Measurements from ENCODE around the gene RNGTT.
"Not testable (repeated sequence)": the region's sequence is repeated elsewhere in the genome, so short reads cannot be mapped to it uniquely, and the experiment has no call there.

Gene RNGTT

DNA sequence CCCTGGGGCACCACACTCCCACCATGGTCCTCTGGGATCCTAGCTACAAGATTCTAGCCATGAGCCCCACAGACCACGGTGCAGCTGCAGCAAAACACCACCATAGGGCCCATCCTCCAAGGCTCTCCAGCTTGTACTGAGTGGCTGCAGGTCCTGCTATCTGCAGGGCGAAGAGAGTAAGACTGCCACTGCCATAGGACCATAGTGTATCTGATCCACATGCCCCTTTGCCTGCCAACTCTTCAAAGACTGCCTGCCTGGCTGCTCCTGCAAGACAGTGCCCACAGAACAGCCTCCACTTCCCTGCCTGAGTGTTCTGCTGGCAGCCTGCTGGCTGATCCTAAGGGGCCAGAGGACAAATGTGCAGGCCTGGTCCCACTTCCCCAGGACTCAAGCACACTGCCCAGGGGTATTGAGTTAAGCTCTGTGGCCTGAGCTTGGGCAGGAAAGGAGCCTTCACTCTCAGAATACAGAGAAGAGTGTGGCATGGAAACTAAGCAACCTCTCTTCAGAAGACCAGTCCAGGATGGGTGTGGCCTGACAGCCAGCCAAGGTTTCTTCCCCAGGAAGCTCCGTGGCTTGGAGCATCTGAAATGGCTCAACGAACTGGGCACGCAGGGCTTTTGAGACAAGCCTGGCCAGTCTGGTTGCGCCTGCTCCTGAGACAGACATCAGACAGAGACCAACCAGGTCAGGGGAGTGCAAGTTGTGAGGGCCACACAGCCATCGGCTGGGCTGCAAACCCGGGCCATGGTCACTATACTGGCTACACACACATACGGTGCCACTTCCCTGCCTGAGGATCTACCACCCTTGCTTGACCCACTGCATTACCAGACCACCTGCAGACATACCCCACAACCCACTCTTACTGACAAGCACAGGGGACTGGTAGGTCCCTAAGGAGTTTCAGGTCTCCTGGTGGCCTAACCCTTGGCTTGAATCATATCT is 54.5 kb downstream of the RNGTT start:
- no peak for DNase-seq

DNA sequence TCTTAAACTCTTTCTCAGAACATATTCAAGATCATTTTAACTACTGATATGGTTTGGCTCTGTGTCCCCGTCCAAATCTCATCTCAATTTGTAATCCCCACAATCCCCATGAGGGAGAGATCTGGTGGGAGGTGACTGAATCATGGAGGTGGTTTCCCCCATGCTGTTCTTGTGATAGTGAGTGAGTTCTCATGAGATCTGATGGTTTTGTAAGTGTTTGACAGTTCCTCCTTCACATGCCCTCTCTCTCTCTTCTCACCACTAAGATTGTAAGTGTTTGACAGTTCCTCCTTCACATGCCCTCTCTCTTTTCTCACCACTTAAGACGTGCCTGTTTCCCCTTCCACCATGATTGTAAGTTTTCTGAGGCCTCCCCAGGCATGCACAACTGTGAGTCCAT is 56.3 kb downstream of the RNGTT start:
- not testable (repeated sequence) for DNase-seq

DNA sequence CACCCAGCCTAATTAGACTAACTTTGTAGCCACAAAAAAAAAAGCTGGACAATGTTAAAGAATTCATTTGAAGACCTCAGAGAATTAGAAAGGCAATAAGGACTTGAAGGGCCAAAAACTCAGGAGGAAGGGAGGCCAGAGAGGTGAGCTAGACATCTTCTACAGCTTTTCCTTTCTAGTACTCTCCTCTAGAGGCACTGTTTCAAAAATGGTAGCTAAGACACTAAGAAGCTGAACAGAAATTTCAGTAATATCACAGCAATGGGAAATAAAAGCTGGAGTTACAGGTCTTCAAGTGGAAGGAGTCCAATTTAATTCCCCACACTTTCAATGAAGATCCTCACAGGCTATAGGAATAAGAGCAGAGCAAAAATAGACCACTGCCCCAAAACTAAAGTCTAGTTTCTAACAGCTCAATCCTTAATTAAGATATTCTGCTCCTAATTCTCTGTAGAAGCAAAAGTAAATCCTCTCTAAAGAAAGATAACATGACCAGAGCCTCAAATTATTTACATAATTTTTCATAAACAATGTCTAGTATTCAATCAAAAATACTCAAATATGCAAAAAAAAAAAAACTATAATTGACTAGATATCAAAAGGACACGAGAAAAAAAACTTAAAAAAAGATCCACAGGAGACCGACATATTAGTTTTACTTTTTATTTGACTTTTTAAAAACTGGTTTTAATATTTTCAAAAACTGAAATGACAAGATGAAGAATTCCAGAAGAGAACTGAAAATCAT is 63.7 kb downstream of the RNGTT start:
- no peak for DNase-seq

DNA sequence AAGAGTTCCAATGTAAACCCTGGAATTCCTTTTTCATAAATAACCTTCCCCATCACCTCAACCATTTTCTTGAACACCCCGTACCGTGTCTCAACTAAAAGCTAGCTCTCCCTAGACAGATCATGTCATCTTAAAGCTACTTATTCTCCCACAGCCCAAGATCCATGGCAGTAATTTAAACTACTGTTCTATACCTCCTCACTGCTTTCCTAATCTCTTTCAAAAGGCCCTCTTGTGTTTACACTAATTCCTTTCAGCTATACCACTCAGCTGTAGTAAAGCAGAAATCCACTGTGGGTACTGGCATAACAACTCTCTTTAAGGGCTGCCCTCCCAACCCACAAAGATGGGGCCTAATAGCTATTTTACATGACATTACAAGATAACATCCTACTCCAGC is 67.5 kb downstream of the RNGTT start:
- DNase-seq: no peak

DNA sequence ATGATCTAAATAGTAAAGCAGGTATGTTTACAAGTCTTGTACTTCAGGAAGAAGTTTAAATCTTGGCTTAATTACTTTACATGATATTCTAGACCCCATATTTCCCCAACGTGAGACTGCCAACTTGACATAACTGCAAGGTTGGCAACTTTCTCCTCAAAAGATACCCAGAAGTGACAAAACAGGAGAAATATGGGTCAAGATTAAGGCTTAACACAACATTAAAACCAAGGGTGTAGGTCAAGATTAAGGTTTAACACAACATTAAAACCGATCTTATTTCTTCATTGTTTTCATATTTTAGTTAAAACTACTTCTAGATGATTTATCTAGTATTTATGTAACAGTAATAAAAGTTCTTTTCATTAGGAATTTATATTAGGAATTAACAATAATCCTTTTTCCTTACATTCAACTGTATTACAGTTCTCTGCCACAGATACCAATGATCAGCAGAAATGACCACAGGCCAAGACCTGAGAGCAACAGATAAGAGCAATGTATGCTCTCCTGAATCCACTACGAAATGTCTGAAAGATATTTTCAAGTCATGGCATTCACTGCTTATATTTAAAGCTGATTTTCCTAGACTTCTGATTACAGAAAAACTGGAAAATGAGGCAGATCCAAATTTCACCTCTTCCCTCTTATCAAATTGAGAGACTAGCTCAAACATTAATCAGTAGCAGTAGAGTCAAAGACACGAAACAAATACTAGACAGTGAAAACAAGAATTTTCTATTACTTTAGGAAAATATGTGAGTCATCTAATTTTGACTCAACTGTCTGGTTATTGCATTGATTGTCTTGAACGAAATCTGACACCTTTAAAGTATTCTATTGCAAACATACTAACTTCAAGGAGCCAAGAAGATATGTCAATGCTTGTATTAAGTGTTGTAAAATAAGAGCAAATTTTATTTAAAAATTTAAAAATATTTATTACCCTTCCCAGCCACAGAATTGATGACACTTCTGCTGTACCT is 72.3 kb downstream of the RNGTT start:
- DNase-seq: no peak

DNA sequence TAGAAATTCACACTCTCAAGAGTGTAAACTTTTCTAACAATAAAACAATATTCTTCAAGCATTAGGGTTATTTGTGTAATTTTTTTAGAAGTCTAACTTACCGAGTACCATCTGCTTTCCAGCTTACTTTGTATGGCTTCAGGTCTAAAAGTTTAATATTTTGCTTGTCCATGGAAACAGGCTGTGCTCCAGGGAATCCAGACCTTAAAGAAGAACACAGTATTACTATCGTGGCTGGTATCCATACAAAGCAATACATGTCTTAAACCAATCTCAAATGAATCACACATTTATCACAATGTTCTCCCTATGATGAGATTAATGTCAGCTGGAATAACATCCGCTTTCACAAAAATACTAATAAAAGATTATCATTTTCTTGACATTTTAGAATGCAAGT is 73.0 kb downstream of the RNGTT start:
- DNase-seq: no peak

DNA sequence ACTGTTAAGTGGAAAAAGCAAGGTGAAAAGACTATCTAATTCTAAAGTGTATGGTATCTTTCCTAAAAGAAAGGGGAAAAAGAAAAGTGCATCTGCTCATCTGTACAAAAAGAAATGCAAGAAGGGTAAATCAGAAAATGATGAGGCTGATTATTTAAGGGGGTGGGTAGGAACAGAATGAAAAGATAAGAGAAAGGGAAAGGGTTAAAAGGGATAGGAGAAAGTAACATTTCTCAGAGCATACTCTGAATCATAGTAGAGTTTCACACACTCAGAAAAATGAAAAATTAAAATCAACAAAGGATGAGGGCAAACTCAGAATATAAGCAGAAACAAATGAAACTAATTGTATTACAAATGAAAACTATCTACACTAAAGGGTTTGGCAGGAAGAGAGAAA is 79.1 kb downstream of the RNGTT start:
- no peak for DNase-seq

DNA sequence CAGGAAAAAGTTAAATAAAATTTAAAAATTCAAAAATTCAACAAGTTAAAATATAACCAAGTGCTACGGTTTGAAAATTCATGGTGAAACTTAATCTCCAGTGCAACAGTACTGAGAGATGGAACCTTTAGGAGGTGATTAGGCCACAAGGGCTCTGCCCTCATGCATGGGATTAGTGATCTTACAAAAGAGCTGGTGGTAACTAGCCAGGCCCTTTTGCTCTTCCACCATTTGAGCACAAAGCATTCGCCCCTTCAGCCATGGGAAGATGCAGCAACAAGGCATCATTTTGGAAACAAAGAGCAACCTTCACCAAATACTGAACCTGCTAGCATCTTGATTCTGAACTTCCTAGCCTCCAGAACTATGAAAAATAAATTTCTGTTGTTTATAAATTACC is 80.9 kb downstream of the RNGTT start:
- no peak for DNase-seq

DNA sequence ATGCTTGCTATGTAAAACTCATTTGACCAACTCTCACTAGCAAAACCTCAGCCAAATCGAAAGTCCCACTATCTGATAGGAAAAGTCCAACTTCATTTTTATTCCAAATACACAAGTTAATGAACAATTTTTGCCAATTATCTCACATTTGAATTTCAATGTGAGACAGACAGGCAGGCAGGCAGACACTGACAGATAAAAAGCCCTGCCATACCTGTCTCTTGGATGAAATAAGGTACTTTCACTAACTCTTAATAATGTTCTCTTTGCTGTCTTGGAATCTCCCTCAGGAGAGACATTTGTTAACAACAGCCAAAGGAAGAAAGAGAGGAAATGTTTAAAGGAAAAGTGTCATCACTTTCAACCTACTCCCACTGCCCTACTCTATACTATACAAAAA is 82.0 kb downstream of the RNGTT start:
- no peak for DNase-seq

DNA sequence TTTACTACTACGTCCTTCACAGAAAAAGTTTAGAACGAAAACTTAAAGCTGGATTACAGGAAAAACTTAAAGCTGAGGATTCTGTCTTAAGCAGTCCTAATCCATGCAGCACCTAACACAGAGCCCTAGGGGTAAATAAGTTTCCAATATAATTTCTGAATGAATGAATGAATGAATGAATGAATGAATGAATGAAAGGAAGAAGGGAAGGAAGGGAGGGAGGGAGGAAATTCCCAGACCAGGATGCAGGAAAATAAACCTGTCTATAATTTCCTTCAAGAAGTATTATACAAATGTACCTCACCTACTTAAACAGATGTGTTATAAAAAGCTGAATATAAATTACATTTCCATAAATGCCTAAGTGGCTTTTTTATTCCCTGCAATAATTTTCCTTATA is 83.4 kb downstream of the RNGTT start:
- DNase-seq: no peak

DNA sequence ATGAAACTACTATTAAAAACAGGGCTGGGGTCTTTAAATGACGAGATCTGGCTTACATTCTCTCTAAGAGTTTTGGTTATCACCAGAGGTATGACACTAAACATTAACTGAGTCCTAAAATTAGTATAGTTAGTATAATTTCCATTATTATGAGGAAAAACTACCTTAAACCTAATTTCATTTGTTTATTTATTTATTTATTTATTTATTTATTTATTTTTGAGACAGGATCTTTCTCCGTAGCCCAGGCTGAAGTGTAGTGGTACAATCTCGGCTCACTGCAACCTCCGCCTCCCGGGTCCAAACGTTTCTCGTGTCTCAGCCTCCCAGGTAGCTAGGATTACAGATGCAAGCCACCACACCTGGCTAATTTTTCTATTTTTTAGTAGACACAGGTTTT is 85.5 kb downstream of the RNGTT start:
- DNase-seq: no peak

DNA sequence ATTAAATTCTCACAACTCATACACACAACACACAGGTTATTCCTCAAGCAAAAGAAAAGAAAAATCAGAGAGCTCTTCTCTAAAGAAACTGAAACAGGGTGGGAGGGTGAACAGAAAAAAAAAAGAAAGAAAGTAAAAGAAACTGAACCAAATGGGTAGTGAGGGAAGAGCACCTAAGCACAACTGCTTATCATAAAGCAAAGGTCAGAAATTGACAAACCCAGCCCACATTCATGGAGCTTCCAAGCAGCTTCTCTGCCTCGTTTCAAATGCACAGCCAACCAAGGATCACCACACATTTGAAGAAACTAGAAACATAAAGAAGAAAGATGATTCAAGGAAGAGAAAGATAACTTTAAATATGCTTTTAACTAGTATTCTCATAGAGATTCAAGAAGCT is 90.5 kb downstream of the RNGTT start:
- no peak for DNase-seq

DNA sequence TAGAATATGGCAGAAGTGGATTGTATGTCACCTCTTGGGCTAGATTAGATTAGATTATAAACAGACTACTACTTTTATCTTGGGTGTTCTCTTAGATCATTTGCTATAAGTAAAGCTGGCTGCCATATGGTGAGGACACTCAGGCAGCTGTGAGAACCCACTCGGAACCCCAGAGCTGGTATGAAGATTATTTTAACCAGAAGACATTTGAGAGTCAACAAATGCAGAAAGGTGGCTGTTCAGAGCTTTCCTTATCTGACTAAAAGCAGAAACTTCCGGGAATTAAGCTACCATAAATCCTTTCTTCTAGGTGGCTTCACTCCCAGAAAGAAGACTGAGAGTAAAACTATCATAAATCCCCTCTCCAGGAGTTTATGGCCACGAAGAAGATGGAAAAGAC is 91.9 kb downstream of the RNGTT start:
- DNase-seq: no peak

DNA sequence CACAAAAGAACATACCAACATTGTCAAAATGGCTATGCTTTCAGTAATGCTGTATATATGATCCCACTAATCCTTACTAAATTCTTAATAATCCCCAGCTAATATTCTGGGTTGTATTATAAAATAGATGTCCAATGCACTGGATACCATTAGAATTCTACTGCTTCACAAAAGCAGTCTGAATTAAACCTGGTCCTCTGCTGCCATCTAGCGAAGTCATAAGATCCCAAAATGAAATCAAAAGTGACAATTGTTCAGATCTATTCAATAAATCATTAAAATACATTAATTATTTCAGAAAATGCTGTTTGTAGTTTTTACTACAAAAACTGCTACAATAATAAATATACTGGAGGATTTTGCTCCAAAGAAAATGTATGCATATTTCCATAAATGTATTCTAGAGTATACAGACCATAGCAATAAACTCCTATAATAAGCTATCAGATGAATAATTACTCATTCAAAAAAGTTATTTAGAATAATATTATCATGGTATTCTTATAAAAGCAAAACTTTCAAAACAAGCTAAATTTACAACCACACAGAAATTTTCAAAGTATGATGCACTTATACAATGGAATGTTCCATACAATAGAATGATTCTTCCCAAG is 92.6 kb downstream of the RNGTT start:
- DNase-seq: no peak

DNA sequence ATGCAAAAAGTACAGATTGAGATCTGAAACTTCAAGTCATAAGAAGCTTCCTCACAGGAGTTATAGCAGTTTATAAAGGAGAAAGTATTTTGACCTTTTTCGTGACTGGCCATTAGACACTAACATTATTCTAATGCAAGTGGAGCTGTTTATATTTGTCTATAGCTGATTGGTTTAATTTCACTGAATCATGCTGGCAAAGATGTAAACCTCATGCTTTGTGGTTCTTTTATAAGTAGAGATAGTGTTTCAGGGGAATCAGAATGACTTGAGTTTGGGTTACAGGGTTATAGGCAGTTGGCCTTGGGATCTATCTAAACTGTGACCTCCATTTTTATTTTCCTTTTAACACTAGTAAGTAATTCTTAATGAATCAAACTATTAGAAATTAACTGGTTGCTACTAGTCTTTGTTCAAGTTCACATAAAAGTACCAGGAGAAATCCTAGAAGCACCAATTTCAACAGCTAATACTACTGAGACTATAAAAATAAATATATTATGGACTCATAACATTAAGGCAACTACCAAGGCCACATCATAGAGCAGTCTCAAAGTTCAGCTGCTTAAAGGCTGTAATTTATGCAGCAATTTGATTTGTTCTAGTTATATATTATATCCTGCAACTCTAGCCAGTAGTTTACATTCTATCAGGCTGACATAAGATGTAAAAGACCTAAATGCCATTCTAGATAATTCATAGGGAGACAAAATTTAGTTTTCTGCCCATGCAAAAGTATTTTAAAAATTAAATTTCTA is 94.0 kb downstream of the RNGTT start:
- no peak for DNase-seq

DNA sequence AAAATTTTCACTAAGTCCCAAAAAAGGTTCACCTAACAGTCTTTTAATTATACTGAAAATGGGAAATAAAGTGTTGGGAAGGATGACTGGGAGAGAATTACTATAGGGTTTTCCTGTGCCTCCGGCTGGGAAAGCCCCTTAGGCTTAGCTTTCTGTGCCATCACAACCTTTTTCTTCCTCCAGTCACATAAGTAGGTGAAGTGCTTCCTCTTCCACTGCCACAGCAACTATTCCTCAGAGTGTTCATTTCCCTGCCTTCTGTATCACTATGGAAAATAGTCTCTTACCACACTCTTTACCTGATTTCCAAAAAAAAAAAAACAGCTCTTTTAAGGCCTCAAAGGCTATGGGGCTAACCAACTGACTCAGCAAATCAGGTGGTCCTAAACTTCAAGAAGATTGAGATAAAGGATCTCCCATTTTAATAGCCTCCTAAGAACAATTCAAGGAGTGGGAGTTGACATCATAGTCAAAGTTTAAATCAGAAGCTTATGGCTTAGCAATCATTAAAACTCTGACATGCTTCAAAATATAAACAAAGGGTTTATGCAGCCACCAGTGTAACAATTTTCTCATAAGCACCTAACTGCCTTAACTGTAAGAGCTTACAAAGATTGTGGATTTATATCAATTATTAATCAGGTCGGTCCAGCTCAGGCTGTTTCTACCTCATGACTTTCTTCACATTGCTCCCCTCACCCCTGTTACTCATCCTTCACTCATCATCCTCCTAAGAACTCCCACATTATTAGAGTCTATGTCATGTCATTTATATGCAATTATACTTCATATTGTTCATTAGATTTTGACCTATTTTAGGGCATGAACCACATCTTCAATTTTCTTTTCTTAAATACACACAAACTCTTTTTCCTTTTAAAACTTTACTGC is 95.3 kb downstream of the RNGTT start:
- DNase-seq: no peak

DNA sequence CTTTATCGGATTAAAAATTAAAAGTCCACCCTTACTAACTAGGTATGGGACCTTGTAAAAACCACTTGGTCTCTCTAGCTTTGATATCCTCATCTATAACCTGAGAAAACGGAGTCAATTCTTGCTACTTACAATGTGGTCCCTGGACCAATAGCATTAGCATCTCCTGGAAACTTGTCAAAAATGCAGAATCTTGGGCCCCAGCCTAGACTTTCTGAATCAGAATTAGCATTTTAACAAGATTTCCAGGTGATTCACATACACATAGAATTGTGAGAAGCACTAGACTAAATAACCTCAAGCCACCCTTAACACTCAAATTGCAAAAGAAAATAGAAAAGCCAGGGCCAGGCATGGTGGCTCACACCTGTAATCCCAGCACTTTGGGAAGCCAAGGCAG is 96.6 kb downstream of the RNGTT start:
- no peak for DNase-seq

DNA sequence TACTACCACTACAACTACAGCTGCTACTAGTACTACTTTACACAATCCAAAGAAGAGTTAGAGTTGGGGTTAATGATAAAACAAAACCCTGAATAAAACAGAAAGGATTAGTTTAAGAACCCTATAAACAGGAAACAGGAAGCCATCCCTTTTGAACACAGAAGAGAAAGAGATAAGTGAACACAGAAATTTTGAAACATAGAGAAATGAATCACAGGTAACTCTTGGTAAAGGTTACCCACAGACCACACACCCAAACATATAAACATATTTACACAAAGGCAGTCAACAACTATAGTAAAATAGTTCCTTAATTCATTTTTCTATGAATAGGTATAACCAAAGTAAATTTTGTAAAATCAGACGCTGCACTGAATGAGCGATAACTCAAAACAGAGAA is 98.1 kb downstream of the RNGTT start:
- no peak for DNase-seq

DNA sequence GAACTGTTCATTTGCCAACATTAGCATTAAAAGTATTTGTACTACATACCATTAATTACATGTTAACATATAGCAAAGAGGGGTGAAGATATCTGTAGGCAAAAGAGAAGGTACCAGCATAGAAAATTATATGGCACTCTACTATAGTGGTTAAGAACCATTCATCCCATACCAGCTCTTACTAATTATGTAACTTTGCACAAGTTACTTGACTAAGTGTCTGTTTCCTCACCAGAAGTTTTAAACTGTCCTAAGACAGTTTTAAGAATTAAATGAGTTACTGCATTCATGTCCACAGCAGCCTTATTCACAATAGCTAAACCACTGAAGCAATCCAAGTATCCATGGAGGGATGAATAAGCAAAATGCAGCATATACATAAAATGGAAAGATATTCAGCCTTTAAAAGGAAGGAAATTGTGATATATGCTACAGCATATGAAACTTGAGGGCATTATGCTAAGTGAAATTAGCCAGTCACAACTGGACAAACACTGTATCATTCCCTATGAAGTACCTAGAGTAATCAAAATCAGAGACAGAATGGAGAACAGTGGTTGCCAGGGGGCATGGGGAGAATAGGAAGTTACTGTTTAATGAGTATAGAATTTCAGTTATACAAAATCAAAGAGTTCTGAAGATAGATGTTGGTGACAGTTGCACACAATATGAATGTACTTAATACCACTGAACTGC is 98.9 kb downstream of the RNGTT start:
- no peak for DNase-seq

DNA sequence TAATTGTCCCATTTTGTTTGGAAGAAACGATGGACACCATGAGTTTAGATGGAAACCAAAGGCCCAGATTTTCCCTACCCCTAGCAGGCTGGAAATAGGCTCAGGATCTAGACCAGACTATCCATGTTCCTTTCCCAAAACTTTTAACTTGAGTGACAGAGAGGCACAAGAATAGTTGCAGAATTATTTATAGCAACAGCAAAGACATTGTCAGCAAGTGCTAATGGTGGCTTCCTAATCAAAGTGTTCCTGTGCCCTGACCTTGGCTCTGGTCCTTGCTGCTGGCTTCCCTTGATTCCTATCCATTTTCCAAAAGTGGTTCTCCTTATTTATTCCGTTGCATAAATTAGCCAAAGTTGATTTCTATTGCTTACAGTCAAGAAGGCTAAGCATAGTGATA is 103.1 kb downstream of the RNGTT start:
- no peak for DNase-seq

All from NK-92 treated with Interleukin-12 subunit alpha and Interleukin-12 subunit beta, amount 100 ng/mL, for 24 hours (cell line).